ENCODE results near the gene HINT3.

GRCh38 chr6:125987026-125987617, 30.6 kb downstream of the HINT3 start:
- no peak for TF ChIP-seq CTCF (IDR thresholded peaks at IDR 0.05)
- no peak for TF ChIP-seq POLR2A (IDR thresholded peaks at IDR 0.05)
